ENCODE data around the gene ZGRF1.

Gene ZGRF1, protein sequence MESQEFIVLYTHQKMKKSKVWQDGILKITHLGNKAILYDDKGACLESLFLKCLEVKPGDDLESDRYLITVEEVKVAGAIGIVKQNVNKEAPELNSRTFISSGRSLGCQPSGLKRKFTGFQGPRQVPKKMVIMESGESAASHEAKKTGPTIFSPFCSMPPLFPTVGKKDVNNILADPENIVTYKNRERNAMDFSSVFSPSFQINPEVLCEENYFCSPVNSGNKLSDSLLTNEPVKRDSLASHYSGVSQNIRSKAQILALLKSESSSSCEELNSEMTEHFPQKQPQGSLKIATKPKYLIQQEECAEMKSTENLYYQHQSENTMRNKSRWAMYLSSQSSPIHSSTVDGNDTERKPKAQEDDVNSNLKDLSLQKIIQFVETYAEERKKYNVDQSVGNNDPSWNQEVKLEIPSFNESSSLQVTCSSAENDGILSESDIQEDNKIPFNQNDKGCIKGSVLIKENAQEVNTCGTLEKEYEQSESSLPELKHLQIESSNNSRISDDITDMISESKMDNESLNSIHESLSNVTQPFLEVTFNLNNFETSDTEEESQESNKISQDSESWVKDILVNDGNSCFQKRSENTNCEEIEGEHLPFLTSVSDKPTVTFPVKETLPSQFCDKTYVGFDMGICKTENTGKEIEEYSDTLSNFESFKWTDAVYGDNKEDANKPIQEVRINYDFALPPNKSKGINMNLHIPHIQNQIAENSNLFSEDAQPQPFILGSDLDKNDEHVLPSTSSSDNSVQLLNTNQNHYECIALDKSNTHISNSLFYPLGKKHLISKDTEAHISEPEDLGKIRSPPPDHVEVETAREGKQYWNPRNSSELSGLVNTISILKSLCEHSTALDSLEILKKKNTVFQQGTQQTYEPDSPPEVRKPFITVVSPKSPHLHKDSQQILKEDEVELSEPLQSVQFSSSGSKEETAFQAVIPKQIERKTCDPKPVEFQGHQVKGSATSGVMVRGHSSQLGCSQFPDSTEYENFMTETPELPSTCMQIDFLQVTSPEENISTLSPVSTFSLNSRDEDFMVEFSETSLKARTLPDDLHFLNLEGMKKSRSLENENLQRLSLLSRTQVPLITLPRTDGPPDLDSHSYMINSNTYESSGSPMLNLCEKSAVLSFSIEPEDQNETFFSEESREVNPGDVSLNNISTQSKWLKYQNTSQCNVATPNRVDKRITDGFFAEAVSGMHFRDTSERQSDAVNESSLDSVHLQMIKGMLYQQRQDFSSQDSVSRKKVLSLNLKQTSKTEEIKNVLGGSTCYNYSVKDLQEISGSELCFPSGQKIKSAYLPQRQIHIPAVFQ (N-terminal part only)

DNA sequence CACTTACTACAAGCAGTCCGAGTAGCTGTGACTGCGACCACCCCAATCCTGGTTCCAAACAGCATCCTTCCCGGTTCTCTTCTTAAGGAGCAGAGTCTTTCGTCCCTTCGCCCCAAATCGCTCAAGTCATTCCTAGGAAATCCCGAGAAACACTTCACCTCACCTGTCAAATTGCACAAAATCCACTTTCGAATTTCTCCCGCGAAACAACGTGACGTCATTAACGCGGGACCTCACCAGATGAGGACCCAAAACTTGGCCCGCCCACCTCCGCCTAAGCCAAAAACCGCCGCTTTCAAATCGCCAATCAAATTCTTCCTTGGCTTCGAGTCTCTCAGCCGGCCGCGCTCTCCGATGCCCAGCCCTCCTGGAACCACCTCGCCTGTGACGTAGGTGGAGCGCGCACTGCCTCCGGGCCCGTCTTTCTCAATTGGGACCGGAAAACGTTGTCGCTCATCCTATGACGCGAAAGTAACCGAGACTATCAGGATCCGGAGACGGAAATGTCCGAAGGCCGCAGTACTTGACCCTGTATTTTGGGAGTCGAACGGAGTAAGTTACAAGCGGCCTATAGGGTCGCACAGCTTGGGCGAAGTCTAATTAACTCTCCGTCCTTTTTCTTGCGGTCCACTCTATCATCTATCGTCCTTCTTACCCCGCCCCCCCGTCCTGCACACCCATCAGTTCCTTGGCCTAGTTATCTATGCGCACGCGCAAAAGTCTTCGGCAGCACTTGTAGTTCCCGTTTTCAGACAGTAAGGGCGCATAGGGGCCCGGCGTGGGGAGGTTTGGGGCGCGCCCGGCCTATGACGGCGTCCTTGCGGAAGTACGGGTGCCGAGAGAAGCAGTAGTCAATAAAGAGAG lies at the start of gene ZGRF1, which contains the start of gene LARP7:
Gene ZGRF1, minus strand, starts transcription at position 222 of the 864 bp plus-strand sequence. CDS start 3,733 bp downstream, outside the sequence.
Gene LARP7, plus strand, starts transcription at position 456 of the 864 bp plus-strand sequence. CDS start 7,527 bp downstream, outside the sequence.
- peak within 1 kb of the TSS; percentile 74 to 91 for H3K4me3 ChIP-seq (replicated peaks in 1 of 2; ENCODE audit: low read depth in 2 of 2, low read length in 2 of 2)
- TF ChIP-seq, protein P1, sequence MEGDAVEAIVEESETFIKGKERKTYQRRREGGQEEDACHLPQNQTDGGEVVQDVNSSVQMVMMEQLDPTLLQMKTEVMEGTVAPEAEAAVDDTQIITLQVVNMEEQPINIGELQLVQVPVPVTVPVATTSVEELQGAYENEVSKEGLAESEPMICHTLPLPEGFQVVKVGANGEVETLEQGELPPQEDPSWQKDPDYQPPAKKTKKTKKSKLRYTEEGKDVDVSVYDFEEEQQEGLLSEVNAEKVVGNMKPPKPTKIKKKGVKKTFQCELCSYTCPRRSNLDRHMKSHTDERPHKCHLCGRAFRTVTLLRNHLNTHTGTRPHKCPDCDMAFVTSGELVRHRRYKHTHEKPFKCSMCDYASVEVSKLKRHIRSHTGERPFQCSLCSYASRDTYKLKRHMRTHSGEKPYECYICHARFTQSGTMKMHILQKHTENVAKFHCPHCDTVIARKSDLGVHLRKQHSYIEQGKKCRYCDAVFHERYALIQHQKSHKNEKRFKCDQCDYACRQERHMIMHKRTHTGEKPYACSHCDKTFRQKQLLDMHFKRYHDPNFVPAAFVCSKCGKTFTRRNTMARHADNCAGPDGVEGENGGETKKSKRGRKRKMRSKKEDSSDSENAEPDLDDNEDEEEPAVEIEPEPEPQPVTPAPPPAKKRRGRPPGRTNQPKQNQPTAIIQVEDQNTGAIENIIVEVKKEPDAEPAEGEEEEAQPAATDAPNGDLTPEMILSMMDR (IDR thresholded peaks at IDR 0.05; ENCODE audit: low read depth, low read length) = peak; percentile 89
- peak; percentile 100 for DNase-seq (ENCODE audit: low read depth in 2 of 2)

DNA sequence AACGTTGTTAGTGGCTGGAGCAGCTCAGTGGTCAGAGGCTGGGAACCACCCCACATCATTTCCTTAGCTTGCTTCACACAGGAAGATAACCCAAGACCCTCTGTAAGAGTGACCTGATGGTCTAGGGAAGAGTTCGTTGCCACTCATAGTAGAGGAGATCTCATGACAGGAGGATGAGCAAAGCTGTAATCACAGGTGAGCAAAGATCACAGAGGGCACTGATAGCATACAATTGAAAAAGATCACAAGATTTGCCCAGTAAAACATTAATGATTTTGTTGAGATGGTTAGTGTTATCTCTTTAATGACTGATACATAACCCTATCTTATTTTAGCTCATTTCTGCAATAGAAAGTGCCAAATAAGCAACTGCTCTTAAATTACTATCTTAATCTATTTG lies 44.3 kb upstream of the ZGRF1 start:
- H3K4me3 ChIP-seq (replicated peaks in 1 of 2; ENCODE audit: low read depth in 2 of 2, low read length in 2 of 2) = no peak overlapping the region
- no peak for DNase-seq (ENCODE audit: low read depth in 2 of 2)
- TF ChIP-seq, protein P1 (IDR thresholded peaks at IDR 0.05; ENCODE audit: low read depth, low read length) = no peak

DNA sequence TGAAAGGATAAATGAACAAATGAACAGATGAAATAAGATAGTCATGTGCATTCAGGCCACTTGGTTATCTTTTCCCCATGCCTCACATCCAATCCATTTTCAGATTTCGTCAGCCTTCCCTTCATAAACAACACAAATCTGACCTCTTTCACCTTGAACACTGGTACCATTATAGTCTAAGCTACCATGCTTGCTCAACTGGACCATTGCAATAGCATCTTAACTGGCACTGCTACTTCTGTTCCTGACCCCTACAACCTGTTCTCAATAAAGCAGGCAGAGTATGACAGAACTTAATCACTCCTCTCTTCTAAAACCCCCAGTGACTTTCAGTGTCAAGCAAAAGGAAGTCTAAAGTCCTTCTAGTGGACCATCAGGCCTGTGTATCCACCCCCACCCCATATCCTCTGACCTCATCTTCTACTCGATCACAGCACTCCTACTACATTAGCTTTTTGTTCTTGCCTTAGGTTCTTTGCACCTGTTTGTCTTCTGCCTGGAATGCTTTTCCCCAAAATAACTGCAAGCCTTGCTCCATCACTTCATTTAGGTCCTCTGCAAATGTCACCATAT lies 40.9 kb upstream of the ZGRF1 start:
- TF ChIP-seq, protein P1 (IDR thresholded peaks at IDR 0.05; ENCODE audit: low read depth, low read length) = no peak

DNA sequence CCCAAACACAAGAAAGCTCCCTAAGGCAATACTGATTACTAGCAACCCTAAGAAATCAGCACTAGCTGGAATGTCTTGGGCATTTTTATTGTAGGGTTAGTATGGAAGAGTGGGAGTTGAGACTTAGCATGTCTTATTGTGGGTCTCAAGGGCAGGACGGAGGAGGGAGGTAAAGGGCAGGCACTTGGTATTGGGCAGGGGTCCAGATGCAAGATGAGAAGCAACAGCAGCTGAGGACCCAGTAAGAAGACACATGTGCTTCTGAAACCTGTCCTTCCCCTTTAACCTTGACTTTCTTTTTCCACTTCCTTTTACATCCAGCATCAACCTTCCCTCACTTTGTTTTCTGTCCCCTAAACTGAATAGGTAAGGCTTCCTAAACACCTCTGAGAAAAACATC lies 37.7 kb upstream of the ZGRF1 start:
- H3K4me3 ChIP-seq (replicated peaks in 1 of 2; ENCODE audit: low read depth in 2 of 2, low read length in 2 of 2) = no peak overlapping the region
- TF ChIP-seq, protein P1 (IDR thresholded peaks at IDR 0.05; ENCODE audit: low read depth, low read length) = no peak
- no peak for DNase-seq (ENCODE audit: low read depth in 2 of 2)

More for the DNA sequence above, 40.9 kb upstream of the ZGRF1 start:
- H3K4me3 ChIP-seq (replicated peaks in 1 of 2; ENCODE audit: low read depth in 2 of 2, low read length in 2 of 2) = no peak overlapping the region
- no peak for DNase-seq (ENCODE audit: low read depth in 2 of 2)

DNA sequence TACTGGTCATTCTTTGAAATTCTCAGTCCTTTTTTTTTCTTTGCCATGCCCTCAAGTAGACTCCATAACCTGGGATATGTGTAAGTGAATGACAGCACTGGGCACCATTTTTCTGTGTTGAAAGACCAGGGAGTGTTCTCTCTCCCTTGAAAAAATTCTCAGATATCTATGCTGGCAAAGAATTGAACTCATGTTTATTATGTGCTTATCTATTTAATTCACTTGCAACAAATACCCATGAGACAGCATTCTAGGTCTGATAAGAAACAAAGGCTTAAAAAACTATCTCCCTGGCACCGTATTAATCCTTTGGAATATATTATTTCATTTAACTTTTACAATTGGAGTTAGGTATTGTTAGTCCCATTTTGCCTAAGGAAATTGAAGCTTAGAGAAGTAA lies 37.0 kb upstream of the ZGRF1 start:
- TF ChIP-seq, protein P1 (IDR thresholded peaks at IDR 0.05; ENCODE audit: low read depth, low read length) = no peak
- no peak overlapping the region for H3K4me3 ChIP-seq (replicated peaks in 1 of 2; ENCODE audit: low read depth in 2 of 2, low read length in 2 of 2)
- no peak for DNase-seq (ENCODE audit: low read depth in 2 of 2)

Data from cardiac fibroblast (primary cell).